ENCODE data around the gene ADAM17. TPM values are rescaled to one million over a fixed set of nuclear protein-coding genes. Genes with fewer than 3 reads are reported as not detected.

The ADAM17 gene
- total RNA-seq, 1 donor from 2014 or later, result 61.3 TPM

GRCh38 chr2:9527995-9528787 lies 27.4 kb downstream of the ADAM17 start:
- no peak overlapping the region for H3K4me3 ChIP-seq (ENCODE audit: low read depth, low read length)
- H3K36me3 ChIP-seq (ENCODE audit: control insufficient read depth, insufficient read depth, low read length), result no peaks in the 10 kb centered on the region
- no peak for DNase-seq (ENCODE audit: low read depth)
- H3K27me3 ChIP-seq (ENCODE audit: control insufficient read depth, insufficient read depth, low read length), result no peaks in the 10 kb centered on the region
- TF ChIP-seq, protein P1, sequence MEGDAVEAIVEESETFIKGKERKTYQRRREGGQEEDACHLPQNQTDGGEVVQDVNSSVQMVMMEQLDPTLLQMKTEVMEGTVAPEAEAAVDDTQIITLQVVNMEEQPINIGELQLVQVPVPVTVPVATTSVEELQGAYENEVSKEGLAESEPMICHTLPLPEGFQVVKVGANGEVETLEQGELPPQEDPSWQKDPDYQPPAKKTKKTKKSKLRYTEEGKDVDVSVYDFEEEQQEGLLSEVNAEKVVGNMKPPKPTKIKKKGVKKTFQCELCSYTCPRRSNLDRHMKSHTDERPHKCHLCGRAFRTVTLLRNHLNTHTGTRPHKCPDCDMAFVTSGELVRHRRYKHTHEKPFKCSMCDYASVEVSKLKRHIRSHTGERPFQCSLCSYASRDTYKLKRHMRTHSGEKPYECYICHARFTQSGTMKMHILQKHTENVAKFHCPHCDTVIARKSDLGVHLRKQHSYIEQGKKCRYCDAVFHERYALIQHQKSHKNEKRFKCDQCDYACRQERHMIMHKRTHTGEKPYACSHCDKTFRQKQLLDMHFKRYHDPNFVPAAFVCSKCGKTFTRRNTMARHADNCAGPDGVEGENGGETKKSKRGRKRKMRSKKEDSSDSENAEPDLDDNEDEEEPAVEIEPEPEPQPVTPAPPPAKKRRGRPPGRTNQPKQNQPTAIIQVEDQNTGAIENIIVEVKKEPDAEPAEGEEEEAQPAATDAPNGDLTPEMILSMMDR (IDR thresholded peaks at IDR 0.05; ENCODE audit: insufficient read depth, low read length, poor library complexity, severe bottlenecking), result no peak

DNA sequence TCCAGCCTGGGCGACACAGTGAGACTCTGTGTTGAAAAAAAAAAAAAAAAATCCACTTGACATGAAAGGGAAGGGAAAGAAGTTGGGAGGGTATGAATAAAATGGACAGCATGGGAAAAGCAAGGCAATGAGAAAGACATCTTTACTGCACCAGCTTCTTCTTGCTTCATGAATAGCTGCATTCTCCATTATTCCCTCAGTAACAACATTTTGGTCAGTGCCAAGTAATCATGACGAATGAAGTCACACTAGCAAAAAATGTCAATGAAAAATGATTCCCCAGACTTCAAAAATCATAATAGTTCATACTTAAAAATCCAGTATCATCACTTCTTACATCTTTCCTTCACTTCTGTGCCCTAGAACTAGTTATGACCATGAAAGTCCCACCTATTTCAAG lies 30.4 kb downstream of the ADAM17 start:
- Histone ChIP-seq H3K27me3 (ENCODE audit: control insufficient read depth, insufficient read depth, low read length) (no peaks in the 10 kb centered on the region), H3K36me3 (ENCODE audit: control insufficient read depth, insufficient read depth, low read length) (no peaks in the 10 kb centered on the region), H3K4me3 (ENCODE audit: low read depth, low read length) (no peak overlapping the region)
- TF ChIP-seq, protein P1 (IDR thresholded peaks at IDR 0.05; ENCODE audit: insufficient read depth, low read length, poor library complexity, severe bottlenecking), result no peak
- DNase-seq (ENCODE audit: low read depth), result no peak

GRCh38 chr2:9524291-9524690 lies 31.3 kb downstream of the ADAM17 start:
- TF ChIP-seq, protein P1 (IDR thresholded peaks at IDR 0.05; ENCODE audit: insufficient read depth, low read length, poor library complexity, severe bottlenecking), result no peak
- no peak overlapping the region for H3K4me3 ChIP-seq (ENCODE audit: low read depth, low read length)
- DNase-seq (ENCODE audit: low read depth), result no peak
- no peaks in the 10 kb centered on the region for H3K27me3 ChIP-seq (ENCODE audit: control insufficient read depth, insufficient read depth, low read length)
- no peaks in the 10 kb centered on the region for H3K36me3 ChIP-seq (ENCODE audit: control insufficient read depth, insufficient read depth, low read length)

DNA sequence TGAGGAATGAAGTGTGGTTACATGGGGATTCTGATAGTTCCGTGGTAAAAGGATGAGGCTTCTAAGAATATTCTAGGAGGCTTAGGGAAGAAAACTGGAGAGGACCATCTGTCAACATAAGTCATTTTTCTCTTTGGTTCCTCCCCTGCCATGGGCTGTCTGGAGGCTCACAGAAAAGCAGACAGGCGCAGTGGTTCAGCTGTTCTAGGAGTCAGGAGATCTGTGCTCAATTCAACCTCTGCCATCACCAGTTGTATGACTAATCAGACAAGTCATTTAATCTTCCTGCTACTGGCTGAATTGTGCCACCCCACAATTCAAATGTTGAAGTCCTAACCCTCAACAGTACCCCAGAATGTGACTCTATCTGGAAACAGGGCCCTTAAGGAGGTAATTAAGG lies 36.4 kb downstream of the ADAM17 start:
- no peak for DNase-seq (ENCODE audit: low read depth)
- TF ChIP-seq, protein P1 (IDR thresholded peaks at IDR 0.05; ENCODE audit: insufficient read depth, low read length, poor library complexity, severe bottlenecking), result no peak
- Histone ChIP-seq H3K27me3 (ENCODE audit: control insufficient read depth, insufficient read depth, low read length) (no peaks in the 10 kb centered on the region), H3K4me3 (ENCODE audit: low read depth, low read length) (no peak overlapping the region), H3K36me3 (ENCODE audit: control insufficient read depth, insufficient read depth, low read length) (no peaks in the 10 kb centered on the region)

DNA sequence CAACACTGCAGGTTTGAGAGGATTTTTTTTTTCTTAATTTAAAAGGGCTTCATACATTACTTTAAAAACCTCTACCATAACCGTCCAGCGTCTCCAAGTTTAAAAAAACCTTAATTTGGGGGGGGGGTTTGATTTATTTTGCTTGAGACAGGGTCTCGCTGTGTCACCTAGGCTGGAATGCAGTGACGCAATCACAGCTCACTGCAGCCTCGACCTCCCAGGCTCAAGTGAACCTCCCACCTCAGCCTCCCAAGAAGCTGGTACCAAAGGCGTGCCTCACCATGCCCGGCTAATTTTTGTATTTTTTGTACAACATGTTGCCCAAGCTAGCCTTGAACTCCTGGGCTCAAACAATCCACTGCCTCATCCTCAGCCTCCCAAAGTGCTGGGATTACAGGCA lies 36.9 kb downstream of the ADAM17 start:
- TF ChIP-seq, protein P1 (IDR thresholded peaks at IDR 0.05; ENCODE audit: insufficient read depth, low read length, poor library complexity, severe bottlenecking), result no peak
- Histone ChIP-seq H3K4me3 (ENCODE audit: low read depth, low read length) (no peak overlapping the region), H3K27me3 (ENCODE audit: control insufficient read depth, insufficient read depth, low read length) (no peaks in the 10 kb centered on the region), H3K36me3 (ENCODE audit: control insufficient read depth, insufficient read depth, low read length) (no peaks in the 10 kb centered on the region)
- no peak for DNase-seq (ENCODE audit: low read depth)

DNA sequence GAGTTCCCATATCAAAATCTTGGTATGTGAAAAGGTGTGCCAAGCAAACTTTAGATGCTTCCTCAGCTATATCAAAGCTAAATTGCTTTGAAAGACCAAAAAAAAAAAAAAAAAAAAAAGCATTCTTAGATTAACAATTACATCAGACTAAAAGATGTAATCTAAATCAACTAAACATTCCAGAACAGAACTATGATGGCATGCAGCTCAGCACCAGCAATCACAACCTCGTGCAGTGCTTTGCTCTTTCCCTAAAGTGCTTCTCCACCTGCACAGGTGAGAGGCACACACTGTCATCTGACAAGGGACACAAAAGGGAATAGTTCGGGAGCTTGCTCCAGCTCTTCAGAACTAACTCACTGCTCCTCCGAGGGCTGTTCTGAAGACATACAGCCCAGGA lies 37.5 kb downstream of the ADAM17 start:
- no peak overlapping the region for H3K4me3 ChIP-seq (ENCODE audit: low read depth, low read length)
- no peak for DNase-seq (ENCODE audit: low read depth)
- H3K27me3 ChIP-seq (ENCODE audit: control insufficient read depth, insufficient read depth, low read length), result no peaks in the 10 kb centered on the region
- TF ChIP-seq, protein P1 (IDR thresholded peaks at IDR 0.05; ENCODE audit: insufficient read depth, low read length, poor library complexity, severe bottlenecking), result no peak
- H3K36me3 ChIP-seq (ENCODE audit: control insufficient read depth, insufficient read depth, low read length), result no peaks in the 10 kb centered on the region
